H9 (cell line): Measurements from ENCODE around the gene LSM4. TPM values are rescaled to one million over a fixed set of nuclear protein-coding genes. Genes with fewer than 3 reads are reported as not detected.

Source experiments
- DNase-seq: peaks from one replicate; pipeline ENCODE4 v3.0.0-alpha.2; 2017
- H2AFZ ChIP-seq: one replicate; pipeline ENCODE4 v1.6.1; 2013; ENCODE audit warnings: mild to moderate bottlenecking, low read length, control low read depth, moderate library complexity
- H2AK5ac ChIP-seq: 2 replicates; pipeline ENCODE4 v1.6.1; 2013; ENCODE audit warnings: low read length, control low read depth, mixed read lengths; ENCODE audit not compliant: insufficient read length
- H2BK120ac ChIP-seq: one replicate; pipeline ENCODE4 v1.6.1; 2013; ENCODE audit warnings: low read depth, mild to moderate bottlenecking, low read length, control low read depth, inconsistent platforms; ENCODE audit not compliant: poor library complexity, severe bottlenecking
- H2BK12ac ChIP-seq: 2 replicates; pipeline ENCODE4 v1.6.1; 2013; ENCODE audit warnings: low read length, control low read depth, mixed read lengths, low read depth; ENCODE audit not compliant: insufficient read length
- H2BK15ac ChIP-seq: 2 replicates; pipeline ENCODE4 v1.6.1; 2013; ENCODE audit warnings: low read depth, low read length, control low read depth
- H2BK20ac ChIP-seq: one replicate; pipeline ENCODE4 v1.6.1; 2013; ENCODE audit warnings: low read depth, mild to moderate bottlenecking, low read length, control low read depth, inconsistent platforms; ENCODE audit not compliant: poor library complexity, severe bottlenecking
- H2BK5ac ChIP-seq: 2 replicates; pipeline ENCODE4 v1.6.1; 2013; ENCODE audit warnings: low read length, control low read depth, mixed read lengths; ENCODE audit not compliant: insufficient read length
- H3K14ac ChIP-seq: 2 replicates; pipeline ENCODE4 v1.6.1; 2013; ENCODE audit warnings: low read length, control low read depth; ENCODE audit not compliant: insufficient read depth
- H3K18ac ChIP-seq: 2 replicates; pipeline ENCODE4 v1.6.1; 2013; ENCODE audit warnings: low read depth, mild to moderate bottlenecking, mixed read lengths, low read length, control low read depth; ENCODE audit not compliant: insufficient read length
- H3K23ac ChIP-seq: 2 replicates; pipeline ENCODE4 v1.6.1; 2013; ENCODE audit warnings: low read length, control low read depth, mixed read lengths, low read depth; ENCODE audit not compliant: insufficient read length
- H3K23me2 ChIP-seq: 2 replicates; pipeline ENCODE4 v1.6.1; 2013; ENCODE audit warnings: low read depth, mild to moderate bottlenecking, mixed read lengths, low read length, control low read depth; ENCODE audit not compliant: insufficient read length, poor library complexity, severe bottlenecking
- H3K27ac ChIP-seq: 2 replicates; pipeline ENCODE4 v1.5.1; 2013; ENCODE audit warnings: low read length, control low read depth, mixed read lengths, low read depth; ENCODE audit not compliant: insufficient read length
- H3K27me3 ChIP-seq: 2 replicates; pipeline ENCODE4 v1.6.1; 2013; ENCODE audit warnings: low read length, control low read depth, inconsistent platforms; ENCODE audit not compliant: insufficient read depth
- H3K4ac ChIP-seq: 2 replicates; pipeline ENCODE4 v1.6.1; 2013; ENCODE audit warnings: low read depth, mild to moderate bottlenecking, control low read depth, inconsistent platforms, low read length, moderate library complexity
- H3K4me1 ChIP-seq: 2 replicates; pipeline ENCODE4 v1.6.1; 2013; ENCODE audit warnings: low read length, control low read depth, inconsistent platforms; ENCODE audit not compliant: insufficient read depth
- H3K4me2 ChIP-seq: 2 replicates; pipeline ENCODE4 v1.6.1; 2013; ENCODE audit warnings: low read length, control low read depth, mixed read lengths; ENCODE audit not compliant: insufficient read length, insufficient read depth
- H3K56ac ChIP-seq: 2 replicates; pipeline ENCODE4 v1.6.1; 2013; ENCODE audit warnings: low read depth, mild to moderate bottlenecking, mixed read lengths, low read length, control low read depth; ENCODE audit not compliant: insufficient read length
- H3K79me1 ChIP-seq: 2 replicates; pipeline ENCODE4 v1.6.1; 2013; ENCODE audit warnings: low read depth, mild to moderate bottlenecking, moderate library complexity, low read length, control low read depth, inconsistent platforms; ENCODE audit not compliant: insufficient read depth, poor library complexity, severe bottlenecking
- H3K79me2 ChIP-seq: 2 replicates; pipeline ENCODE4 v1.6.1; 2013; ENCODE audit warnings: low read length, control low read depth, inconsistent platforms; ENCODE audit not compliant: insufficient read depth
- H3K9ac ChIP-seq: 2 replicates; pipeline ENCODE4 v1.6.1; 2013; ENCODE audit warnings: low read length, control low read depth, mixed read lengths; ENCODE audit not compliant: insufficient read length; ENCODE audit errors: extremely low read depth
- H3K9me3 ChIP-seq: one replicate; pipeline ENCODE4 v1.6.1; 2013; ENCODE audit warnings: low read depth, low read length, inconsistent platforms; ENCODE audit not compliant: control insufficient read depth
- H3T11ph ChIP-seq: one replicate; pipeline ENCODE4 v1.6.1; 2013; ENCODE audit warnings: mild to moderate bottlenecking, low read length, control low read depth, inconsistent platforms
- H4K20me1 ChIP-seq: one replicate; pipeline ENCODE4 v1.6.1; 2013; ENCODE audit not compliant: control insufficient read depth, insufficient read length, insufficient read depth
- H4K5ac ChIP-seq: 2 replicates; pipeline ENCODE4 v1.6.1; 2013; ENCODE audit warnings: low read depth, mild to moderate bottlenecking, mixed read lengths, low read length, control low read depth; ENCODE audit not compliant: insufficient read length
- H4K8ac ChIP-seq: replicated peaks from 2 replicates; pipeline ENCODE4 v1.6.1; 2013; ENCODE audit warnings: low read length, control low read depth, mixed read lengths, low read depth; ENCODE audit not compliant: insufficient read length
- H4K91ac ChIP-seq: 2 replicates; pipeline ENCODE4 v1.6.1; 2013; ENCODE audit warnings: low read depth, mild to moderate bottlenecking, moderate library complexity, mixed read lengths, low read length, control low read depth; ENCODE audit not compliant: insufficient read length
- H3K27ac Mint-ChIP-seq, 3 experiments: 2 replicates in 2 of 3; 3 replicates in 1 of 3; pipeline ENCODE4 v1.8.0; 2020 to 2021; ENCODE audit warnings: mixed read lengths in 3 of 3, mild to moderate bottlenecking in 1 of 3, moderate library complexity in 1 of 3
- H3K27me3 Mint-ChIP-seq: 2 replicates; pipeline ENCODE4 v1.8.0; 2021; ENCODE audit warnings: low read depth, mild to moderate bottlenecking, moderate library complexity, mixed read lengths
- H3K36me3 Mint-ChIP-seq, 3 experiments: 2 replicates in 2 of 3; 3 replicates in 1 of 3; pipeline ENCODE4 v1.8.0; 2020 to 2021; ENCODE audit warnings: low read depth in 3 of 3, mixed read lengths in 3 of 3; ENCODE audit not compliant: insufficient read depth in 1 of 3
- H3K4me1 Mint-ChIP-seq, 2 experiments: 2 replicates each; pipeline ENCODE4 v1.8.0; 2020; ENCODE audit warnings: mixed read lengths in 2 of 2
- H3K4me3 Mint-ChIP-seq, 2 experiments: 2 replicates in 1 of 2; 3 replicates in 1 of 2; pipeline ENCODE4 v1.8.0; 2020 to 2021; ENCODE audit warnings: mild to moderate bottlenecking in 2 of 2, mixed read lengths in 2 of 2, moderate library complexity in 1 of 2
- H3K9me3 Mint-ChIP-seq, 2 experiments: 2 replicates in 1 of 2; 3 replicates in 1 of 2; pipeline ENCODE4 v1.8.0; 2020; ENCODE audit warnings: mild to moderate bottlenecking in 2 of 2, mixed read lengths in 2 of 2, moderate library complexity in 1 of 2
- WGBS: extraction: QIAGEN DNeasy Blood & Tissue Kit; methylation state at CpG from one replicate; pipeline ENCODE4 v1.1.7; 2013; ENCODE audit warnings: missing lambda C conversion rate, low lambda C conversion rate, mixed read lengths; ENCODE audit not compliant: insufficient read length; ENCODE audit errors: extremely low coverage; 5-methylcytosine and 5-hydroxymethylcytosine counted together
- total RNA-seq: library from RNA; stranded (reverse); gene quantifications from 2 replicates; pipeline ENCODE4 v1.2.1, GENCODE V29; 2021
- TF ChIP-seq, protein P1 (sequence below): fragments of 200-600 bp; sonication (generic); conservative IDR thresholded peaks from 3 replicates; pipeline ENCODE4 v1.8.0; 2021; ENCODE audit warnings: antibody characterized with exemption, mild to moderate bottlenecking

The LSM4 gene
- total RNA-seq, 1 experiment from 2014 or later = 342 TPM

DNA sequence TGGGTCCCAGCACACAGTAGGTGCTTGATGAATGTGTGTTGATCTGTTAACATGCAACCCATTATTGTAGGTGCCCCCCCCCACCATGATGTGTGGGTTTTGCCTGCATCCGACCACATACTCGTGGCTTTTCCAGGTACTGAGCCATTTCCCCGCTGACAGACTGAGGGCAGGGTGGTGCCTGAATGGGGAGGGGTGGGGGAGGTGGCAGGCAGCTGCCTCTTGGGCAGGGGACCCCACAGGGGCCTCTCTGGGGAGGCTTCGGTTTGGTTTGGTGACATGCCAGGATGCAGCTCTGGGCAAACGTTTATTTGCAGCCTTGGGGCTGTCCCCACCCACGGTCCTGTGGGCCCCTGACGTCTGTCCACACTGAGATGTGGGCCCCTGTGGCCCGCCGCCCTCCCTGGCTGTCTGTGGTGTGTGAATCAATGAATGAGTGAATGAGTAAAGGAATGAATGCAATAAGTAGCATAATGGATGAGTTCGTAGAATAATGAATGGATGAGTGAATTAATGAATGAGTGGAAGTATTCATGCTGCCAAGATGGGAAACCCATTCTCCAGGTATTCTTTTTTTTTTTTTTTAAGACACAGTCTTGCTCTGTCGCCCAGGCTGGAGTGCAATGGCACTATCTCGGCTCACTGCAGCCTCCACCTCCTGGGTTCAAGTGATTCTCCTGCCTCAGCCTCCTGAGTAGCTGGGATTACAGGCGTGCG lies 32.4 kb downstream of the LSM4 start:
- Histone ChIP-seq H3K4ac (no peak overlapping the region), H3K79me2 (no peaks in the 10 kb centered on the region; the same call in 1 of the 2 replicates), H3K23ac (no peak overlapping the region), H3T11ph (no peak overlapping the region), H3K4me2 (no peak overlapping the region), H3K27me3 (no peaks in the 10 kb centered on the region), H4K91ac (no peak overlapping the region), H4K5ac (no peak overlapping the region), H2BK20ac (no peak overlapping the region), H3K9ac (no peak overlapping the region), H2BK15ac (no peak overlapping the region), H4K8ac (no peak overlapping the region), H3K4me1 (peaks cover 2% of the 10 kb centered on the region; the same call in 1 of the 2 replicates), H2AK5ac (no peak overlapping the region), H3K9me3 (no peaks in the 10 kb centered on the region), H4K20me1 (no peaks in the 10 kb centered on the region), H3K27ac (no peak overlapping the region), H2BK5ac (no peak overlapping the region), H3K56ac (no peak overlapping the region), H3K14ac (no peak overlapping the region; the same call in 1 of the 2 replicates), H3K18ac (no peak overlapping the region), H3K23me2 (peaks cover 18% of the 10 kb centered on the region), H2AFZ (no peak overlapping the region), H3K79me1 (no peaks in the 10 kb centered on the region), H2BK12ac (no peak overlapping the region), H2BK120ac (no peak overlapping the region)
- Mint-ChIP-seq H3K27me3 (peaks cover 8% of the 10 kb centered on the region), H3K27ac (peak overlapping the region in 1 of 3 experiments; percentile 4; a peak in 1 of 7 replicates), H3K9me3 (no peaks in the 10 kb centered on the region; a peak in 1 of 5 replicates), H3K4me3 (peak overlapping the region; percentile 81 to 90), H3K36me3 (no peaks in the 10 kb centered on the region; a peak in 1 of 7 replicates), H3K4me1 (peaks cover 49 to 62% of the 10 kb centered on the region in 2 experiments)
- WGBS = 100% methylated on average over 1 of the region's 14 CpGs
- no peak for DNase-seq
- TF ChIP-seq, protein P1, sequence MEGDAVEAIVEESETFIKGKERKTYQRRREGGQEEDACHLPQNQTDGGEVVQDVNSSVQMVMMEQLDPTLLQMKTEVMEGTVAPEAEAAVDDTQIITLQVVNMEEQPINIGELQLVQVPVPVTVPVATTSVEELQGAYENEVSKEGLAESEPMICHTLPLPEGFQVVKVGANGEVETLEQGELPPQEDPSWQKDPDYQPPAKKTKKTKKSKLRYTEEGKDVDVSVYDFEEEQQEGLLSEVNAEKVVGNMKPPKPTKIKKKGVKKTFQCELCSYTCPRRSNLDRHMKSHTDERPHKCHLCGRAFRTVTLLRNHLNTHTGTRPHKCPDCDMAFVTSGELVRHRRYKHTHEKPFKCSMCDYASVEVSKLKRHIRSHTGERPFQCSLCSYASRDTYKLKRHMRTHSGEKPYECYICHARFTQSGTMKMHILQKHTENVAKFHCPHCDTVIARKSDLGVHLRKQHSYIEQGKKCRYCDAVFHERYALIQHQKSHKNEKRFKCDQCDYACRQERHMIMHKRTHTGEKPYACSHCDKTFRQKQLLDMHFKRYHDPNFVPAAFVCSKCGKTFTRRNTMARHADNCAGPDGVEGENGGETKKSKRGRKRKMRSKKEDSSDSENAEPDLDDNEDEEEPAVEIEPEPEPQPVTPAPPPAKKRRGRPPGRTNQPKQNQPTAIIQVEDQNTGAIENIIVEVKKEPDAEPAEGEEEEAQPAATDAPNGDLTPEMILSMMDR = no peak
